NCI-H2196 treated with DMSO at 0.1 percent for 48 hours (cell line): ENCODE results near the gene SUSD5.
"Not testable (repeated sequence)": the region's sequence is repeated elsewhere in the genome, so short reads cannot be mapped to it uniquely, and the experiment has no call there.

Experiments used
- DNase-seq: peaks from one replicate; lab custom pipeline; 2025; ENCODE audit not compliant: unreplicated experiment; lab: John Stamatoyannopoulos, UW

SUSD5 gene

GRCh38 chr3:33196538-33196937, 22.1 kb downstream of the SUSD5 start:
- no peak for DNase-seq

GRCh38 chr3:33194303-33194702, 24.3 kb downstream of the SUSD5 start:
- DNase-seq = no peak

GRCh38 chr3:33187368-33187634, 31.3 kb downstream of the SUSD5 start:
- no peak for DNase-seq

DNA sequence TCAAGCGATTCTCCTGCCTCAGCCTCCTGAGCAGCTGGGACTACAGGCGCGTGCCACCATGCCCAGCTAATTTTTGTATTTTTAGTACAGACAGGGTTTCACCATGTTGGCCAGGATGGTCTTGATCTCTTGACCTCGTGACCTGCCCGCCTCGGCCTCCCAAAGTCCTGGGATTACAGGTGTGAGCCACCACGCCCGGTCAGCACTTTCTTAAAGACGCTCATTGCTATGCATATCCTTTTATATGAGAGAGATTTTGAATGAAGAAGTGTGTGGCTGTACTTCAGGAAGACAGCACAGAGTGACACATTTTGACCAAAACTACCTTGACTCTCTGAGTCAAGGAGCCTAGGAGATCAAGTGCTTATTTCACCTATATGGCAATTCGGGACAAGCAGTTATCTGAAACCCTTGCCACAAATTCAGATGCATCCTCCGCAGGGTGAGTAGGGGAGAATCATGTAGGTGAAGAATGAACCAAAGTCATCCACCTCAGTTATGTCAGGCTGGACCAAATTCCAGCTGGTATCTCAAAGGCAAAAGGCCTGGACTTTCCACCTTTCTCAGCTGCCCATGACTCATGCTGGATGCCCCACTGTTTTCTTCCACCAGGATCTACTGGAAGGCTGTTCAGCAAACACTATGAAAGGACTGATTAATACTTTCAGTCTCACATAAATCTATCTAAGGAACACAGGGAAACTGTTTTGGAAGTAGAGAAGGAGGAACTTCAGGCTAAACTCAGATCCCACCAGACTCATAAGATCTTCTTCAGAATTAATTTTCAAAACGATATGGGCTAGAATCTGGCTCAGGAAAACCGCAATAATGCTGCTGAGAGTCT, 31.9 kb downstream of the SUSD5 start:
- no peak for DNase-seq

- DNase-seq = no peak
These were observed 33.7 kb downstream of the SUSD5 start for GRCh38 chr3:33184863-33185262.

- DNase-seq = not testable (repeated sequence)
These were observed 37.0 kb downstream of the SUSD5 start for GRCh38 chr3:33181641-33182040.

GRCh38 chr3:33181229-33181628, 37.4 kb downstream of the SUSD5 start:
- no peak for DNase-seq

- DNase-seq = no peak
These were observed 39.5 kb downstream of the SUSD5 start for GRCh38 chr3:33179132-33179531.

GRCh38 chr3:33174711-33175414, 43.7 kb downstream of the SUSD5 start:
- no peak for DNase-seq

GRCh38 chr3:33174095-33174494, 44.5 kb downstream of the SUSD5 start:
- no peak for DNase-seq

DNA sequence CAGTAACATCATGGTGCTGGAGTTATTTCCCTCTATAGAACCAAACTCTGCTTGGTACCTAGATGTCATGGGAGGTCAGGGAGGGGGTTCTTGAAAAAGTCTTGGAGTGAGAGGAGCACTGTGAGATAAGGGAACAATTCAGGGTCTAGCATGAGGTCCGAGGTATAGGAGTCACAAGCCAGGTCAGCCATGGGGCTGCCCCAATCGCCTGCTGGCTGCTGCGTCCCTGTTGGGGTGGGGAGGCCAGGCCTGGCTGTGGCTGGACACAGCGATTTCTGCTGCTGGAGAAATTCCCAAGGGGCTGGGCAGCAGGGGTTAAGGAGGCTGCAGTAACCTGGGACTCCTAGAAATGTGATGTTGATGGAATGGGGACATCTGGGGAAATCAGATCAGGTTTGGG, 44.9 kb downstream of the SUSD5 start:
- DNase-seq = no peak

GRCh38 chr3:33173103-33173502, 45.5 kb downstream of the SUSD5 start:
- no peak for DNase-seq

GRCh38 chr3:33171580-33171979, 47.0 kb downstream of the SUSD5 start:
- DNase-seq = no peak

GRCh38 chr3:33170531-33170930, 48.1 kb downstream of the SUSD5 start:
- no peak for DNase-seq

GRCh38 chr3:33167716-33168336, 50.8 kb downstream of the SUSD5 start:
- DNase-seq = no peak

GRCh38 chr3:33167284-33167683, 51.3 kb downstream of the SUSD5 start:
- DNase-seq = no peak

- no peak for DNase-seq
These were observed 52.5 kb downstream of the SUSD5 start for GRCh38 chr3:33166095-33166494.

DNA sequence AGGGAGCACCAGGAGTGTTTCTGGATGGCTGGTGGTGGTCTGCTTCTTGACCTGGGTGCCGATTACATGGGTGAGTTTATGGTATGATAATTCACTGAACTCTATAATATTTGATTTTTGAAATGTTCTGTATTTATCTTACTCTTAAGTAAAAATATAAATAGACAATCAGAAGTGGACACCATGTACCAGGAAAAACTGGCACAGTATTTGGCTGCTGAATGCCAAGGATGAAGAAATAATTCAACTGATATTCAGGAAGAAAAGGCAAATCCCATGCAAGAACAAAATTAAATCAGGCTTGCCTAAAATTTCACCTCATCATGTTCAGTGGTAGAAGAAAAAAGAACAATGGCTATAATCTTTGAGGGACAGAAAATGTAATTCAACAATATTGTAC, 53.2 kb downstream of the SUSD5 start:
- no peak for DNase-seq

DNA sequence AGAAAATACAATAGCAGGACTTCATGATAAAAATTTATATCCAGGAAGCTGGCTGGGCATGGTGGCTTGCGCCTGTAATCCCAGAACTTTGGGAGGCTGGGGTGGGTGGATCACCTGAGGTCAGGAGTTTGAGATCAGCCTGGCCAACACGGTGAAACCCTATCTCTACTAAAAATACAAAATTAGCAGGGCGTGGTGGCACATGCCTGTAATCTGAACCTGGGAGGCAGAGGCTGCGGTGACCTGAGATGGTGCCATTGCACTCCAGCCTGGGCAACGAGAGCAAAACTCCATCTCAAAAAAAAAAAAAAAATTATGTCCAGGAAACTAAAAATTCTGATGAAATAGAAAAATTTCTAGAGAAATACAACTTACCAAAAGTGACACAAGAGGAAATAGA, 56.0 kb downstream of the SUSD5 start:
- not testable (repeated sequence) for DNase-seq

DNA sequence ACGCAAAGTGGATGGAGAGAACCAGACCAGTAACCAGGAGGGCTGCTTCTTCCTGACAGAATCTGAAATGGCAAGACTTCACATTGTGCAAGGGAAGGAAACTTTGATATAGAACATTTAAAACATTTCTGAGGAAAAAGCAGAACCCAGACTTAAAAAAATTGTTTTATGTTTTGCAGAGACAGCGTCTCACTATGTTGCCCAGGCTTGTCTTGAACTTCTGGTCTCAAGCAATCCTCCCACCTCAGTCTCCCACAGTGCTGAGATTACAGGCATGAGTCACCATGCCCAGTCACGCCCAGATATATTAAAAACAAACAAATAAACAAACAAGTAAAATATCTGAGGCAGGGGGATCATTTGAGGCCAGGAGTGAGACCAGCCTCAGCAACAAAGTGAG, 58.6 kb downstream of the SUSD5 start:
- DNase-seq = no peak

DNA sequence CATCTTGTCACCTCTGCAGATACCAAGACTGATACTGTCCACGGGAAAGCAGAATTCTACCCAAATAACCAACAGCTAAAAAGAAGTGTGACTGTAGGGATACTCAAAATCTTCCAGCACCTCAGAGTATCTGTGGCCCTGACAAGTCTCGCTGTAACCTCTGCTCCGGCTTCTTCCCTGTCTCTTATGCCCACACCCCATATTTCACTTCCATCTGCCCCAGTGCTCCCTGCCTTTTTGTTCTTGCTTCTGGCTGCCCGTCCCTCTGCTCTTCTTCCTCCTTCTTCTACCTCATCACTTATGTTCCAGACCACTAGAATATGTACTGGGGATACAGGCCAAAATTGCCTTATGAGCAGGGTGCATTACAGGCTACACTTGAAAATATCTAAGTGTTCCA, 59.4 kb downstream of the SUSD5 start:
- no peak for DNase-seq

DNA sequence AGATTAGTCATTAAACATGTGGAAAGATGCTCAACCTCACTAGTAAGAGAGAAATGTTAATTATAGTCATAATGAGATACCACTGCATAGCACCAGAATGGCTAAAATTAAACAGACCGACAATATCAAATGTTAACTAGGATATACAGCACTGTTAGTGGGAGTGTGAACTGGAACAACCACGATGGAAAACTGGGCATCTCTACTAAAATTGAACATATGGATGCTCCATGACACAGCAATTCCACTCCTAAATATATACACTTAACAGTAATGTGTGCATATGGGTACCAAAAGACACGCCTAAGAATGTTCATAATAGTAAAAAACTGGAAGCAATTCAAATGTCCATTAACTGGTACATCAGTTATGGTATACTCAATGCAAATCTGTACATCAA, 63.3 kb downstream of the SUSD5 start:
- no peak for DNase-seq
